ENCODE results near the gene ALG3. TPM values are rescaled to one million over a fixed set of nuclear protein-coding genes. Genes with fewer than 3 reads are reported as not detected.

The ALG3 gene
- total RNA-seq, 1 donor from 2014 or later, result 30.1 TPM

- TF ChIP-seq, protein P1, sequence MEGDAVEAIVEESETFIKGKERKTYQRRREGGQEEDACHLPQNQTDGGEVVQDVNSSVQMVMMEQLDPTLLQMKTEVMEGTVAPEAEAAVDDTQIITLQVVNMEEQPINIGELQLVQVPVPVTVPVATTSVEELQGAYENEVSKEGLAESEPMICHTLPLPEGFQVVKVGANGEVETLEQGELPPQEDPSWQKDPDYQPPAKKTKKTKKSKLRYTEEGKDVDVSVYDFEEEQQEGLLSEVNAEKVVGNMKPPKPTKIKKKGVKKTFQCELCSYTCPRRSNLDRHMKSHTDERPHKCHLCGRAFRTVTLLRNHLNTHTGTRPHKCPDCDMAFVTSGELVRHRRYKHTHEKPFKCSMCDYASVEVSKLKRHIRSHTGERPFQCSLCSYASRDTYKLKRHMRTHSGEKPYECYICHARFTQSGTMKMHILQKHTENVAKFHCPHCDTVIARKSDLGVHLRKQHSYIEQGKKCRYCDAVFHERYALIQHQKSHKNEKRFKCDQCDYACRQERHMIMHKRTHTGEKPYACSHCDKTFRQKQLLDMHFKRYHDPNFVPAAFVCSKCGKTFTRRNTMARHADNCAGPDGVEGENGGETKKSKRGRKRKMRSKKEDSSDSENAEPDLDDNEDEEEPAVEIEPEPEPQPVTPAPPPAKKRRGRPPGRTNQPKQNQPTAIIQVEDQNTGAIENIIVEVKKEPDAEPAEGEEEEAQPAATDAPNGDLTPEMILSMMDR (IDR thresholded peaks at IDR 0.05), result no peak
- Histone ChIP-seq H3K27ac (no peak overlapping the region), H3K36me3 (no peaks in the 10 kb centered on the region), H3K27me3 (ENCODE audit: low read depth) (peaks cover 40% of the 10 kb centered on the region), H3K9me3 (no peaks in the 10 kb centered on the region), H3K4me3 (no peak overlapping the region), H3K4me1 (no peaks in the 10 kb centered on the region)
- DNase-seq, result no peak
- intact Hi-C loops (cut with DNase I), result no loop called here
- ATAC-seq, result no peak
Measured at GRCh38 chr3:184236033-184236410, 12.7 kb downstream of the ALG3 start.

DNA sequence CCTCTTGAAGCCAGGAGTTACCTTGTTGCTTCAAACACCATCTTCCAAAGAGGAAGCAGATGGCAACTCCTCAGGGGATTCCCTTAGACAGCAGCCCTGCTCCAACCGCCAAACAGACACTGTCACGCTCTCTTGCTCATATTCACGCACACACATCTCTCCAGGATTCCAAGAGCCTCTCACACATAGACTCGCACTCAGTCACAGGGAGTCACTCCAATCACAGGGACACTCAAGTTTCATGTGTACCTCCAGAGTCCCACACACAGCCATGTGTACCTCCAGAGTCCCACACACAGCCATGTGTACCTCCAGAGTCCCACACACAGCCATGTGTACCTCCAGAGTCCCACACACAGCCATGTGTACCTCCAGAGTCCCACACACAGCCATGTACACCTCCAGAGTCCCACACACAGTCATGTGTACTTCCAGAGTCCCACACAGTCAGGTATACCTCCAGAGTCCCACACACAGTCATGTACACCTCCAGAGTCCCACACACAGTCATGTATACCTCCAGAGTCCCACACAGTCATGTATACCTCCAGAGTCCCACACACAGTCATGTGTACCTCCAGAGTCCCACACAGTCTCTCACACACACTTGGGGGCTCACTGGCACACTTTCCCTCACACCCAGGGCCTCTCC lies 13.3 kb downstream of the ALG3 start:
- intact Hi-C loops (cut with DNase I), result no loop called here
- DNase-seq (no peak), ATAC-seq (no peak)
- H3K4me1 ChIP-seq, result no peaks in the 10 kb centered on the region
- no peak overlapping the region for H3K4me3 ChIP-seq
- TF ChIP-seq, protein P1 (IDR thresholded peaks at IDR 0.05), result no peak
- H3K9me3 ChIP-seq, result no peaks in the 10 kb centered on the region
- no peak overlapping the region for H3K27ac ChIP-seq
- H3K36me3 ChIP-seq, result no peaks in the 10 kb centered on the region
- H3K27me3 ChIP-seq (ENCODE audit: low read depth), result peaks cover 45% of the 10 kb centered on the region

GRCh38 chr3:184234671-184235380 lies 13.9 kb downstream of the ALG3 start:
- Histone ChIP-seq H3K36me3 (no peaks in the 10 kb centered on the region), H3K9me3 (no peaks in the 10 kb centered on the region), H3K4me3 (no peak overlapping the region), H3K27me3 (ENCODE audit: low read depth) (peaks cover 52% of the 10 kb centered on the region), H3K4me1 (peaks cover 6% of the 10 kb centered on the region), H3K27ac (no peak overlapping the region)
- TF ChIP-seq, protein P1 (IDR thresholded peaks at IDR 0.05), result no peak
- intact Hi-C loops (cut with DNase I), result no loop called here
- DNase-seq, result no peak
- ATAC-seq, result no peak

DNA sequence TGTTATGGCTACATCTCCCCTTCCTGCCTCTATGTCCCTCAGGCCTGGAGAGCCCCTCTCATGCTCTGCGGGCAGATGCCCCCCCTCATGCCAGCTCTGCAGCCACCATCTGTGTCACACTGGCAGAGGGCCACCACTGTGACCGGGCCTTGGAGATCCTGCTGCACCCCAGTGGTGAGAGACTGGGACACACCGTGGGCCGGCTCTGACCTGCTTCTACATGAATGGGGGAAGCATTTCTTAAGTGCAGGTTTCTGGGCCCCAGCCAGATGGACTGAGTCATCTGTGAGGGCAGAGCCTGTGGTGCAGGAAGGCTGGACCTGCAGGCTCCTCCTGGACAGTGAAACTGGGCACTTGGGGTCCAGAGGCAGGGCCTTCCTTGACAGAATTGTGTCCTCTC lies 14.5 kb downstream of the ALG3 start:
- peak; percentile 71 for DNase-seq
- ATAC-seq, result peak; percentile 38 to 40
- Histone ChIP-seq H3K9me3 (no peaks in the 10 kb centered on the region), H3K36me3 (no peaks in the 10 kb centered on the region), H3K27ac (no peak overlapping the region), H3K4me1 (peaks cover 11% of the 10 kb centered on the region), H3K4me3 (no peak overlapping the region), H3K27me3 (ENCODE audit: low read depth) (peaks cover 58% of the 10 kb centered on the region)
- TF ChIP-seq, protein P1 (IDR thresholded peaks at IDR 0.05), result no peak
- intact Hi-C loops (cut with DNase I), result no loop called here

- Histone ChIP-seq H3K27me3 (ENCODE audit: low read depth) (peaks cover 58% of the 10 kb centered on the region), H3K9me3 (no peaks in the 10 kb centered on the region), H3K4me1 (peaks cover 18% of the 10 kb centered on the region), H3K27ac (no peak overlapping the region), H3K36me3 (no peaks in the 10 kb centered on the region), H3K4me3 (no peak overlapping the region)
- ATAC-seq, result no peak
- intact Hi-C loops (cut with DNase I), result no loop called here
- TF ChIP-seq, protein P1 (IDR thresholded peaks at IDR 0.05), result no peak
- no peak for DNase-seq
Measured at GRCh38 chr3:184233127-184233843, 15.5 kb downstream of the ALG3 start.

Measured in lower lobe of right lung (tissue), 2 donors.